OCI-LY1 (cell line): ENCODE data around the gene KCNH8.
A peak's percentile ranks its signal among the peaks of the same experiment; 100 is the strongest.
"Not testable (repeated sequence)": the region's sequence is repeated elsewhere in the genome, so short reads cannot be mapped to it uniquely, and the experiment has no call there.

ENCODE experiments used
- H2AFZ ChIP-seq: fragments of 200-600 bp; sonication (generic), shearing (Covaris generic); 2 replicates; pipeline ENCODE4 v1.6.0; 2014; ENCODE audit warnings: antibody characterized with exemption, mild to moderate bottlenecking, low read length
- H3F3A ChIP-seq: fragments of 200-600 bp; sonication (generic), shearing (Covaris generic); 2 replicates; pipeline ENCODE4 v1.6.0; 2014; ENCODE audit warnings: mild to moderate bottlenecking, antibody characterized with exemption, low read length, moderate library complexity; ENCODE audit not compliant: insufficient read depth
- H3K27ac ChIP-seq: fragments of 200-600 bp; sonication (generic); 2 replicates; pipeline ENCODE4 v1.5.1; 2014; ENCODE audit warnings: low read length, mixed run types, mild to moderate bottlenecking, low read depth; ENCODE audit not compliant: poor library complexity, severe bottlenecking
- H3K27me3 ChIP-seq: fragments of 200-600 bp; sonication (generic); 2 replicates; pipeline ENCODE4 v1.6.0; 2014; ENCODE audit warnings: antibody characterized with exemption, mild to moderate bottlenecking, low read length, moderate library complexity; ENCODE audit not compliant: insufficient read depth
- H3K36me3 ChIP-seq: fragments of 200-600 bp; sonication (generic); 2 replicates; pipeline ENCODE4 v1.6.1; 2014; ENCODE audit warnings: mild to moderate bottlenecking, antibody characterized with exemption, low read length, moderate library complexity, mixed read lengths; ENCODE audit not compliant: insufficient read depth
- H3K4me1 ChIP-seq: fragments of 200-600 bp; sonication (generic); 2 replicates; pipeline ENCODE4 v1.5.1; 2014; ENCODE audit warnings: mild to moderate bottlenecking, low read length, moderate library complexity; ENCODE audit not compliant: insufficient read depth, severe bottlenecking
- H3K4me2 ChIP-seq: fragments of 200-600 bp; sonication (generic), shearing (Covaris generic); 2 replicates; pipeline ENCODE4 v1.6.1; 2014; ENCODE audit warnings: low read length
- H3K4me3 ChIP-seq: fragments of 200-600 bp; sonication (generic); 2 replicates; pipeline ENCODE4 v1.5.1; 2014; ENCODE audit warnings: low read length, low read depth, mild to moderate bottlenecking, mixed read lengths; ENCODE audit not compliant: poor library complexity, severe bottlenecking
- H3K79me2 ChIP-seq: fragments of 200-600 bp; shearing (Covaris generic); 2 replicates; pipeline ENCODE4 v1.6.1; 2016; ENCODE audit warnings: mixed run types, low read length, mixed read lengths; ENCODE audit not compliant: insufficient read depth
- H3K9ac ChIP-seq: fragments of 200-600 bp; sonication (generic), shearing (Covaris generic); 2 replicates; pipeline ENCODE4 v1.6.1; 2014; ENCODE audit warnings: mild to moderate bottlenecking, low read length, mixed read lengths
- H3K9me2 ChIP-seq: fragments of 200-600 bp; sonication (generic), shearing (Covaris generic); 2 replicates; pipeline ENCODE4 v1.6.1; 2014; ENCODE audit warnings: low read depth, mild to moderate bottlenecking, low read length, mixed read lengths
- H3K9me3 ChIP-seq: fragments of 200-600 bp; shearing (Covaris generic); 2 replicates; pipeline ENCODE4 v1.6.1; 2014; ENCODE audit warnings: low read length, mixed read lengths
- H4K20me1 ChIP-seq: fragments of 200-600 bp; sonication (generic), shearing (Covaris generic); 2 replicates; pipeline ENCODE4 v1.6.0; 2016; ENCODE audit warnings: mild to moderate bottlenecking, low read length; ENCODE audit not compliant: insufficient read depth
- CTCF ChIP-seq: fragments of 200-600 bp; sonication (generic), shearing (Covaris generic); IDR thresholded peaks from 2 replicates; pipeline ENCODE4 v1.5.1; 2017; ENCODE audit warnings: mild to moderate bottlenecking, antibody characterized with exemption, low read length, moderate library complexity, mixed read lengths
- EZH2 ChIP-seq: fragments of 200-600 bp; sonication (generic), shearing (Covaris generic); IDR thresholded peaks from 2 replicates; pipeline ENCODE4 v1.8.0; 2017; ENCODE audit warnings: borderline replicate concordance, mixed run types, mild to moderate bottlenecking, antibody characterized with exemption, low read length, moderate library complexity, mixed read lengths

Gene KCNH8

DNA sequence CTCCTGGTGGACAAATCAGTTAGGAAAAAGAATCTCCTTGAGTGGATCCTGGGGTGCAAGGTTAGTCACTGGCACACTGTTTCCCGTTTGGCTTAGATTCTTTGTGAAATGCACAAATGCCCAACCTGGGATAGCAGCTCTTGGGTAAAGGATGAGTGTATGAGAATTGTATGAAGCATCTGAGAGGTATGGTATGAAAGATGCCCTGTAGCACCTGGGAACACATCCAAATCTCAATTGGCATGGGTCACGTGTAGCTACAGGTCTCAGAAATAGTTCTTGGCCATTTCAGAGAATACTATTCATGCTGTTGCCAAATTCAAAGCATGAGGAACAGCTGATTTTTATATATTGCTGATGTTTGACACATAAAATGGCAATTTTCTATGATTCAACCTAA, 84.3 kb downstream of the KCNH8 start:
- Histone ChIP-seq H2AFZ (no peak overlapping the region), H3K27ac (no peak overlapping the region), H3K79me2 (no peaks in the 10 kb centered on the region), H3K36me3 (no peaks in the 10 kb centered on the region), H3K9ac (no peak overlapping the region), H3K4me1 (peaks cover 14% of the 10 kb centered on the region), H3F3A (no peaks in the 10 kb centered on the region), H3K9me3 (no peaks in the 10 kb centered on the region), H3K27me3 (no peaks in the 10 kb centered on the region), H3K4me2 (no peak overlapping the region), H4K20me1 (no peaks in the 10 kb centered on the region), H3K9me2 (no peaks in the 10 kb centered on the region), H3K4me3 (no peak overlapping the region)
- TF ChIP-seq EZH2 (no peak), CTCF (no peak)

DNA sequence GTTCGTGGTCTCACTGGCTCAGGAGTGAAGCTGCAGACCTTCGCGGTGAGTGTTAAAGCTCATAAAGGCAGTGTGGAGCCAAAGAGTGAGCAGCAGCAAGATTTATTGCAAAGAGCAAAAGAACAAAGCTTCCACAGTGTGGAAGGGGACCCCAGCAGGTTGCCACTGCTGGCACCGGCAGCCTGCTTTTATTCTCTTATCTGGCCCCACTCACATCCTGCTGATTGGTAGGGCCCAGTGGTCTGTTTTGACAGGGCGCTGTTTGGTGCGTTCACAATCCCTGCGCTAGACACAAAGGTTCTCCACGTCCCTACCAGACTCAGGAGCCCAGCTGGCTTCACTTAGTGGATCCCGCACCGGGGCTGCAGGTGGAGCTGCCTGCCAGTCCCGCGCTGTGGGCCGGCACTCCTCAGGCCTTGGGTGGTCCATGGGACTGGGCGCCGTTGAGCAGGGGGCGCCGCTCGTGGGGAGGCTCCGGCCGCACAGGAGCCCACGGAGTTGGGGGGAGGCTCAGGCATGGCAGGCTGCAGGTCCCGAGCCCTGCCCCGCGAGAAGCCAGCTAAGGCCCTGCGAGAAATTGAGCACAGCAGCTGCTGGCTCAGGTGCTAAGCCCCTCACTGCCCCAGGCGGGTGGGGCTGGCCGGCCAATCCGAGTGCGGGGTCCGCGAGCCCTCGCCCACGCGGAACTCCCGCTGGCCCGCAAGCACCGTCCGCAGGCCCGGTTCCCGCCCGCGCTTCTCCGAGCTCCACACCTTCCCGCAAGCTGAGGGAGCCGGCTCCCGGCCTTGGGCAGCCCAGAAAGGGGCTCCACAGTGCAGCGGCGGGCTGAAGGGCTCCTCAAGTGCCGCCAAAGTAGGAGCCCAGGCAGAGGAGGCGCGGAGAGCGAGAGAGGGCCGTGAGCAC, 85.8 kb downstream of the KCNH8 start:
- not testable (repeated sequence) for H2AFZ ChIP-seq, H3K9me2 ChIP-seq, H3K4me2 ChIP-seq, H3K79me2 ChIP-seq, H3K27ac ChIP-seq, H3K4me3 ChIP-seq, H3K9ac ChIP-seq, H3K36me3 ChIP-seq, H3K27me3 ChIP-seq, H4K20me1 ChIP-seq, H3K9me3 ChIP-seq, H3F3A ChIP-seq
- peaks cover 14% of the 10 kb centered on the region for H3K4me1 ChIP-seq

- H3K9me3 ChIP-seq: no peaks in the 10 kb centered on the region
- no peaks in the 10 kb centered on the region for H3K9me2 ChIP-seq
- no peak for TF ChIP-seq EZH2
- no peak for TF ChIP-seq CTCF
- no peaks in the 10 kb centered on the region for H3K27me3 ChIP-seq
- H3K27ac ChIP-seq: no peak overlapping the region
- H3F3A ChIP-seq: no peaks in the 10 kb centered on the region
- no peaks in the 10 kb centered on the region for H3K36me3 ChIP-seq
- H3K79me2 ChIP-seq: no peaks in the 10 kb centered on the region
- H3K4me1 ChIP-seq: peaks cover 17% of the 10 kb centered on the region
- peak overlapping the region; percentile 79; the same call in 1 of the 2 replicates for H2AFZ ChIP-seq
- no peak overlapping the region for H3K4me2 ChIP-seq
- no peak overlapping the region for H3K4me3 ChIP-seq
- H4K20me1 ChIP-seq: no peaks in the 10 kb centered on the region
- H3K9ac ChIP-seq: no peak overlapping the region
These were observed 99.8 kb downstream of the KCNH8 start for GRCh38 chr3:19248143-19248542.

DNA sequence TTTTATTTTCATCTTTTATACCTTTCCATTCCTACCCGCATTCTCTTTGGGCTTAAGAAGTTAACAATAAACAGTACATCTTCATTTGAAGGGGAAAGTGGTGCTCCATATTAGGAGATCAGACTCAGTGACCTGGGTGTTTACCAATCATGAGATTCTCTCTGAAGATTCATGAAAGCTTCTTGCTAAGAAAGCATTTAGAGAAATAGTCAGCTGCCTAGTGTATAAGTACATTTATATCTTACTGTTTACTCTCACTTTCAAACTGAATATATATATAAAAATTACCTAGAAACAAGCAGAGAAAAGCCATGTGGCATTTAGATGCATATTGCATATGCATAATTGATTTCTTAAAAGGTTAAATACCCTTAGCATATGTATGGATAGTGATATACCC, 100.5 kb downstream of the KCNH8 start:
- H3F3A ChIP-seq: no peaks in the 10 kb centered on the region
- no peak overlapping the region for H3K27ac ChIP-seq
- H3K36me3 ChIP-seq: no peaks in the 10 kb centered on the region
- H3K27me3 ChIP-seq: no peaks in the 10 kb centered on the region
- H3K4me2 ChIP-seq: no peak overlapping the region
- H4K20me1 ChIP-seq: no peaks in the 10 kb centered on the region
- H3K4me1 ChIP-seq: peaks cover 17% of the 10 kb centered on the region
- H3K9me3 ChIP-seq: no peaks in the 10 kb centered on the region
- no peak overlapping the region for H3K9ac ChIP-seq
- TF ChIP-seq CTCF (no peak), EZH2 (no peak)
- H2AFZ ChIP-seq: no peak overlapping the region
- no peak overlapping the region for H3K4me3 ChIP-seq
- no peaks in the 10 kb centered on the region for H3K9me2 ChIP-seq
- H3K79me2 ChIP-seq: no peaks in the 10 kb centered on the region
